ENCODE results near the gene RBBP8NL. TPM values are rescaled to one million over a fixed set of nuclear protein-coding genes. Genes with fewer than 3 reads are reported as not detected.

Gene RBBP8NL
- total and polyA plus RNA-seq, 9 of the 15 experiments (the other 6 are each of a cell fraction or from before 2014, with no cell fraction given), result not detected

DNA sequence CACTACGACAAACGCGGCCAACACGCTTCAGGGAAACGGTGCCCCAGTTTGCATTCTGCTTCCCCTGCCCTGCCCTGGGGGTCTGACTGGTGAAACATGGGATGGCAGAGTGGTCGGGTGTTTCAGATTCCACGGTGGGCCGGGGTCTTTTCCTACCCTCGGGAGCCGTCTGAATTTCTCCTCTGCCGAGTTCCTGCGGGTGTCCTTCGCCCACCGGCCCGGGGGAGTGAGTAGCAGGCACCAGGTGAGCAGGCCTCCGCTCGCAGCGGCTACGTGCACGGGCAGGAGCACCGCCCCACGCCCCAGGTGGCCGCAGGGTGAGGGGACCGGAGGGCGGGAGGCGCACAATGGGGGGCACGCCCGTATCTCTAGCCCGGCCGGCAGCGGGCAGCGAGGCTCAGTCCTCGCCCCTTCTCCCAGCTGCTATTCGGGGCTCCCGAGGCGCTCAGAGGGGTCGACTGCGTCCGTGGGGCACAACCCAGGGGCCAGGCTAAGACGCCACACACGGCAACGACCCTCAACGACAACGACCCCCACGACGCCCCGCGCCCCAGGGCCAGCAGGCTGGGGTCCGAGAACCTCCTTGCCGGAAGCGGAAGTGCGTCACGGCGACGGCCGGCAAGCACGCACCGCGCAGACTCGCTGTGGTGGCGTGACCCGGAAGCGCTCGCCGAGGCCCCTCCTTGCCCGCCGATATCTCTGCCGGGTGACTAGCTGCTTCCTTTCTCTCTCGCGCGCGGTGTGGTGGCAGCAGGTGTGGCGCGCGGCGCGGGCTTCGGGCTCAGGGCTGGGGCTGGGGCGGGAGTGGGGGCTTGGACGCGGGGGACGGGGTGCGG lies 40.7 kb downstream of the RBBP8NL start, which contains the start of gene RPS21 (continued):
- TF ChIP-seq, protein P1, sequence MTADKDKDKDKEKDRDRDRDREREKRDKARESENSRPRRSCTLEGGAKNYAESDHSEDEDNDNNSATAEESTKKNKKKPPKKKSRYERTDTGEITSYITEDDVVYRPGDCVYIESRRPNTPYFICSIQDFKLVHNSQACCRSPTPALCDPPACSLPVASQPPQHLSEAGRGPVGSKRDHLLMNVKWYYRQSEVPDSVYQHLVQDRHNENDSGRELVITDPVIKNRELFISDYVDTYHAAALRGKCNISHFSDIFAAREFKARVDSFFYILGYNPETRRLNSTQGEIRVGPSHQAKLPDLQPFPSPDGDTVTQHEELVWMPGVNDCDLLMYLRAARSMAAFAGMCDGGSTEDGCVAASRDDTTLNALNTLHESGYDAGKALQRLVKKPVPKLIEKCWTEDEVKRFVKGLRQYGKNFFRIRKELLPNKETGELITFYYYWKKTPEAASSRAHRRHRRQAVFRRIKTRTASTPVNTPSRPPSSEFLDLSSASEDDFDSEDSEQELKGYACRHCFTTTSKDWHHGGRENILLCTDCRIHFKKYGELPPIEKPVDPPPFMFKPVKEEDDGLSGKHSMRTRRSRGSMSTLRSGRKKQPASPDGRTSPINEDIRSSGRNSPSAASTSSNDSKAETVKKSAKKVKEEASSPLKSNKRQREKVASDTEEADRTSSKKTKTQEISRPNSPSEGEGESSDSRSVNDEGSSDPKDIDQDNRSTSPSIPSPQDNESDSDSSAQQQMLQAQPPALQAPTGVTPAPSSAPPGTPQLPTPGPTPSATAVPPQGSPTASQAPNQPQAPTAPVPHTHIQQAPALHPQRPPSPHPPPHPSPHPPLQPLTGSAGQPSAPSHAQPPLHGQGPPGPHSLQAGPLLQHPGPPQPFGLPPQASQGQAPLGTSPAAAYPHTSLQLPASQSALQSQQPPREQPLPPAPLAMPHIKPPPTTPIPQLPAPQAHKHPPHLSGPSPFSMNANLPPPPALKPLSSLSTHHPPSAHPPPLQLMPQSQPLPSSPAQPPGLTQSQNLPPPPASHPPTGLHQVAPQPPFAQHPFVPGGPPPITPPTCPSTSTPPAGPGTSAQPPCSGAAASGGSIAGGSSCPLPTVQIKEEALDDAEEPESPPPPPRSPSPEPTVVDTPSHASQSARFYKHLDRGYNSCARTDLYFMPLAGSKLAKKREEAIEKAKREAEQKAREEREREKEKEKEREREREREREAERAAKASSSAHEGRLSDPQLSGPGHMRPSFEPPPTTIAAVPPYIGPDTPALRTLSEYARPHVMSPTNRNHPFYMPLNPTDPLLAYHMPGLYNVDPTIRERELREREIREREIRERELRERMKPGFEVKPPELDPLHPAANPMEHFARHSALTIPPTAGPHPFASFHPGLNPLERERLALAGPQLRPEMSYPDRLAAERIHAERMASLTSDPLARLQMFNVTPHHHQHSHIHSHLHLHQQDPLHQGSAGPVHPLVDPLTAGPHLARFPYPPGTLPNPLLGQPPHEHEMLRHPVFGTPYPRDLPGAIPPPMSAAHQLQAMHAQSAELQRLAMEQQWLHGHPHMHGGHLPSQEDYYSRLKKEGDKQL (CRISPR knock-in tag; IDR thresholded peaks at IDR 0.05; ENCODE audit: borderline replicate concordance), result peak; percentile 74; the same call in 1 of the 2 replicates
- TF ChIP-seq RBBP5 (IDR thresholded peaks at IDR 0.05; ENCODE audit: borderline replicate concordance, insufficient read depth, low read length, poor library complexity, severe bottlenecking) (peak; percentile 75), NCOA1 (IDR thresholded peaks at IDR 0.05; ENCODE audit: low read depth) (no peak), RBFOX2 (IDR thresholded peaks at IDR 0.05; ENCODE audit: low read depth, low read length) (peak; percentile 93), PHF21A (IDR thresholded peaks at IDR 0.05; ENCODE audit: borderline replicate concordance, low read depth) (no peak)
- TF ChIP-seq, protein P2, sequence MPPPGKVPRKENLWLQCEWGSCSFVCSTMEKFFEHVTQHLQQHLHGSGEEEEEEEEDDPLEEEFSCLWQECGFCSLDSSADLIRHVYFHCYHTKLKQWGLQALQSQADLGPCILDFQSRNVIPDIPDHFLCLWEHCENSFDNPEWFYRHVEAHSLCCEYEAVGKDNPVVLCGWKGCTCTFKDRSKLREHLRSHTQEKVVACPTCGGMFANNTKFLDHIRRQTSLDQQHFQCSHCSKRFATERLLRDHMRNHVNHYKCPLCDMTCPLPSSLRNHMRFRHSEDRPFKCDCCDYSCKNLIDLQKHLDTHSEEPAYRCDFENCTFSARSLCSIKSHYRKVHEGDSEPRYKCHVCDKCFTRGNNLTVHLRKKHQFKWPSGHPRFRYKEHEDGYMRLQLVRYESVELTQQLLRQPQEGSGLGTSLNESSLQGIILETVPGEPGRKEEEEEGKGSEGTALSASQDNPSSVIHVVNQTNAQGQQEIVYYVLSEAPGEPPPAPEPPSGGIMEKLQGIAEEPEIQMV (tag; conservative IDR thresholded peaks at IDR 0.05; ENCODE audit: low read depth), result no peak
- TF ChIP-seq, protein P3, sequence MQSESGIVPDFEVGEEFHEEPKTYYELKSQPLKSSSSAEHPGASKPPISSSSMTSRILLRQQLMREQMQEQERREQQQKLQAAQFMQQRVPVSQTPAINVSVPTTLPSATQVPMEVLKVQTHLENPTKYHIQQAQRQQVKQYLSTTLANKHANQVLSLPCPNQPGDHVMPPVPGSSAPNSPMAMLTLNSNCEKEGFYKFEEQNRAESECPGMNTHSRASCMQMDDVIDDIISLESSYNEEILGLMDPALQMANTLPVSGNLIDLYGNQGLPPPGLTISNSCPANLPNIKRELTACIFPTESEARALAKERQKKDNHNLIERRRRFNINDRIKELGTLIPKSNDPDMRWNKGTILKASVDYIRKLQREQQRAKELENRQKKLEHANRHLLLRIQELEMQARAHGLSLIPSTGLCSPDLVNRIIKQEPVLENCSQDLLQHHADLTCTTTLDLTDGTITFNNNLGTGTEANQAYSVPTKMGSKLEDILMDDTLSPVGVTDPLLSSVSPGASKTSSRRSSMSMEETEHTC (IDR thresholded peaks at IDR 0.05), result 0 out of 2 replicates have a peak, but pooled peaks have one; percentile 10
- TF ChIP-seq, protein P4, sequence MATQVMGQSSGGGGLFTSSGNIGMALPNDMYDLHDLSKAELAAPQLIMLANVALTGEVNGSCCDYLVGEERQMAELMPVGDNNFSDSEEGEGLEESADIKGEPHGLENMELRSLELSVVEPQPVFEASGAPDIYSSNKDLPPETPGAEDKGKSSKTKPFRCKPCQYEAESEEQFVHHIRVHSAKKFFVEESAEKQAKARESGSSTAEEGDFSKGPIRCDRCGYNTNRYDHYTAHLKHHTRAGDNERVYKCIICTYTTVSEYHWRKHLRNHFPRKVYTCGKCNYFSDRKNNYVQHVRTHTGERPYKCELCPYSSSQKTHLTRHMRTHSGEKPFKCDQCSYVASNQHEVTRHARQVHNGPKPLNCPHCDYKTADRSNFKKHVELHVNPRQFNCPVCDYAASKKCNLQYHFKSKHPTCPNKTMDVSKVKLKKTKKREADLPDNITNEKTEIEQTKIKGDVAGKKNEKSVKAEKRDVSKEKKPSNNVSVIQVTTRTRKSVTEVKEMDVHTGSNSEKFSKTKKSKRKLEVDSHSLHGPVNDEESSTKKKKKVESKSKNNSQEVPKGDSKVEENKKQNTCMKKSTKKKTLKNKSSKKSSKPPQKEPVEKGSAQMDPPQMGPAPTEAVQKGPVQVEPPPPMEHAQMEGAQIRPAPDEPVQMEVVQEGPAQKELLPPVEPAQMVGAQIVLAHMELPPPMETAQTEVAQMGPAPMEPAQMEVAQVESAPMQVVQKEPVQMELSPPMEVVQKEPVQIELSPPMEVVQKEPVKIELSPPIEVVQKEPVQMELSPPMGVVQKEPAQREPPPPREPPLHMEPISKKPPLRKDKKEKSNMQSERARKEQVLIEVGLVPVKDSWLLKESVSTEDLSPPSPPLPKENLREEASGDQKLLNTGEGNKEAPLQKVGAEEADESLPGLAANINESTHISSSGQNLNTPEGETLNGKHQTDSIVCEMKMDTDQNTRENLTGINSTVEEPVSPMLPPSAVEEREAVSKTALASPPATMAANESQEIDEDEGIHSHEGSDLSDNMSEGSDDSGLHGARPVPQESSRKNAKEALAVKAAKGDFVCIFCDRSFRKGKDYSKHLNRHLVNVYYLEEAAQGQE (IDR thresholded peaks at IDR 0.05; ENCODE audit: borderline replicate concordance), result no peak
- TF ChIP-seq, protein P4 (CRISPR knock-in tag; IDR thresholded peaks at IDR 0.05; ENCODE audit: low read depth), result 0 out of 2 replicates have a peak, but pooled peaks have one; percentile 21

Data from K562 (cell line).